Suprapubic skin (tissue), 4 donors: ENCODE data around the gene THAP3. TPM values are rescaled to one million over a fixed set of nuclear protein-coding genes. Genes with fewer than 3 reads are reported as not detected.

Experiments used
- DNase-seq, 2 donors: peaks; one replicate each; pipeline ENCODE4 v3.0.0-alpha.2; 2019; ENCODE audit warnings: low spot score in 2 of 2
- H3K27ac ChIP-seq: fragments of 200-600 bp; sonication (generic); one replicate; pipeline ENCODE4 v1.5.1; 2019
- H3K27me3 ChIP-seq: fragments of 200-600 bp; sonication (generic); one replicate; pipeline ENCODE4 v1.5.1; 2019
- H3K36me3 ChIP-seq: fragments of 200-600 bp; sonication (generic); one replicate; pipeline ENCODE4 v1.5.1; 2019
- H3K4me1 ChIP-seq: fragments of 200-600 bp; sonication (generic); one replicate; pipeline ENCODE4 v1.5.1; 2019
- H3K4me3 ChIP-seq: fragments of 200-600 bp; sonication (generic); one replicate; pipeline ENCODE4 v1.5.1; 2019; ENCODE audit warnings: mild to moderate bottlenecking
- H3K9me3 ChIP-seq: fragments of 200-600 bp; sonication (generic); one replicate; pipeline ENCODE4 v1.5.1; 2019
- EP300 ChIP-seq: sonication (generic); formaldehyde crosslinking; IDR thresholded peaks from one replicate; pipeline ENCODE4 v1.6.1; 2017; ENCODE audit warnings: antibody characterized with exemption
- POLR2A ChIP-seq, 2 donors: fragments of 450-650 bp; IDR thresholded peaks; one replicate each; pipeline ENCODE4 v1.6.1; 2017; ENCODE audit warnings: antibody characterized with exemption in 2 of 2, mild to moderate bottlenecking in 2 of 2, moderate library complexity in 2 of 2
- POLR2AphosphoS5 ChIP-seq, 3 donors: sonication (generic); formaldehyde crosslinking; IDR thresholded peaks; one replicate each; pipeline ENCODE4 v1.6.1; 2017; ENCODE audit warnings: antibody characterized with exemption in 3 of 3
- WGBS: methylation state at CpG from one replicate; pipeline ENCODE4 v1.1.5; 2018; 5-methylcytosine and 5-hydroxymethylcytosine counted together
- total RNA-seq, 4 donors: library from RNA; depleted of rRNA; stranded (reverse); fragments of >200 nt; gene quantifications; one replicate each; pipeline ENCODE4 v1.1.0, GENCODE V29; 2016
- TF ChIP-seq, protein P1 (sequence below), 2 donors: fragments of 200-600 bp in 1 of 2; fragments of 450-650 bp in 1 of 2; sonication (generic) in 1 of 2; IDR thresholded peaks; one replicate each; pipeline ENCODE4 v1.5.1; 2016 to 2019; ENCODE audit warnings: antibody characterized with exemption in 2 of 2, mild to moderate bottlenecking in 1 of 2, moderate library complexity in 1 of 2

Gene THAP3
- total RNA-seq, 4 donors from 2014 or later, result 13.2 to 31.8 (median 24.8) TPM

DNA sequence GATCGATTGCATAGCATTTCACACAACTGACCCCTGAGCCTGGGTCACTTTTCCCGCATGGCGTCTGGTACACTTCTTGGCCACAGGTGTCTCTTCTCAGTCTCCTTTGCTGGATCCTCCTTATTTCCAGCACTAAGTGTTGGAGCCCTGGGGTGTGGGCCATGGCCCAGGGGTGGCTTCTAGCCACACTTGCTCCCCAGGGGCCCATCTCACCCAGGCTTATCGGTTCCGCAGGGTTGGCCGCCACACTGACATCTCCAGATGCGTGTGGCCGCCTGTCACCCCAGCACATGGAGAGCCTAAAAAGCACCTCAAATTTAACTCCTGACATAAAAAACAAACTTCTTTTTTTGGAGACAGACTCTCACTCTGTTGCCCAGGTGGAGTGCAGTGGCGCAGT is 2.4 kb downstream of the THAP3 start:
- DNase-seq, result no peak
- H3K4me1 ChIP-seq, result peaks cover 22% of the 10 kb centered on the region
- no peaks in the 10 kb centered on the region for H3K27me3 ChIP-seq
- TF ChIP-seq POLR2AphosphoS5 (IDR thresholded peaks at IDR 0.05), result no peak
- no peak for TF ChIP-seq EP300
- no peak for TF ChIP-seq POLR2A (IDR thresholded peaks at IDR 0.05)
- TF ChIP-seq, protein P1, sequence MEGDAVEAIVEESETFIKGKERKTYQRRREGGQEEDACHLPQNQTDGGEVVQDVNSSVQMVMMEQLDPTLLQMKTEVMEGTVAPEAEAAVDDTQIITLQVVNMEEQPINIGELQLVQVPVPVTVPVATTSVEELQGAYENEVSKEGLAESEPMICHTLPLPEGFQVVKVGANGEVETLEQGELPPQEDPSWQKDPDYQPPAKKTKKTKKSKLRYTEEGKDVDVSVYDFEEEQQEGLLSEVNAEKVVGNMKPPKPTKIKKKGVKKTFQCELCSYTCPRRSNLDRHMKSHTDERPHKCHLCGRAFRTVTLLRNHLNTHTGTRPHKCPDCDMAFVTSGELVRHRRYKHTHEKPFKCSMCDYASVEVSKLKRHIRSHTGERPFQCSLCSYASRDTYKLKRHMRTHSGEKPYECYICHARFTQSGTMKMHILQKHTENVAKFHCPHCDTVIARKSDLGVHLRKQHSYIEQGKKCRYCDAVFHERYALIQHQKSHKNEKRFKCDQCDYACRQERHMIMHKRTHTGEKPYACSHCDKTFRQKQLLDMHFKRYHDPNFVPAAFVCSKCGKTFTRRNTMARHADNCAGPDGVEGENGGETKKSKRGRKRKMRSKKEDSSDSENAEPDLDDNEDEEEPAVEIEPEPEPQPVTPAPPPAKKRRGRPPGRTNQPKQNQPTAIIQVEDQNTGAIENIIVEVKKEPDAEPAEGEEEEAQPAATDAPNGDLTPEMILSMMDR (IDR thresholded peaks at IDR 0.05), result no peak
- H3K27ac ChIP-seq, result no peak overlapping the region
- no peak overlapping the region for H3K4me3 ChIP-seq
- WGBS, result 95% methylated on average over 9 of the region's 9 CpGs
- peaks cover 48% of the 10 kb centered on the region for H3K36me3 ChIP-seq
- H3K9me3 ChIP-seq, result no peaks in the 10 kb centered on the region

DNA sequence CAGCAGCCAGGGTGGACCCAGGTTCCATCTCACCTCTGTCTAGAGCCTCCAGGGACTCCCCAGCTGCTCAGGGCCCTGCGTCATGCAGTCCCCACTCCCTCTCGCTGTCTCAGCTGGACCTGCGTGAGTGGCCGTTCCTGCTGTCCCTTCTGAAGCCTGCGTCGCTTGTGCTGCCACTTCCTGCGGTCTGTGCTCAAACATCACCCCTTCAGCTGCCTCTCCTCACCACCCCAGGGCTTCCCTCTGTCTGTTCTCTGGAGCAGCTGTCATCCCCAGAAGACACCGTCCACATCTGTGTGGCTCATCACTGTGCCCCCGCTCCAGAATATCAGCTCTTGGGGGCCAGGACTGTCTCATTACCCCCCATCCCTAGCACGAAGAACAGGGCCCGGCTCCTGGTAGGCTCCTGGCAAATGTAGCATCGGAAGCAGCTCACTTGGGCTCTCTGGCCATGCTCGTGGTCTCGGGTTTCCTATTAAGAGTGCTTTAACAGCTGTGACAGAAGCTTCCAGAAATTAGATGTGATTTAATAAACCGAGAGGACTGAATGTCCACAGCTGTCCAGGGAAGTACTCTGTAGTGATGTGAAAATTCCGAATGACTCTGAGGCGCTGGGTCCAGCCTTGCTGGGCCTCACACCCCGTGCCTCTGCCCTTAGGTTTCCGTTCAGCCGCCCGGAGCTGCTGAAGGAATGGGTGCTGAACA is 3.3 kb downstream of the THAP3 start:
- Histone ChIP-seq H3K4me1 (peaks cover 22% of the 10 kb centered on the region), H3K27me3 (no peaks in the 10 kb centered on the region), H3K9me3 (no peaks in the 10 kb centered on the region), H3K27ac (no peak overlapping the region), H3K4me3 (no peak overlapping the region), H3K36me3 (peaks cover 55% of the 10 kb centered on the region)
- no peak for TF ChIP-seq POLR2A (IDR thresholded peaks at IDR 0.05)
- 93% methylated on average over 20 of the region's 21 CpGs for WGBS
- DNase-seq, result no peak

DNA sequence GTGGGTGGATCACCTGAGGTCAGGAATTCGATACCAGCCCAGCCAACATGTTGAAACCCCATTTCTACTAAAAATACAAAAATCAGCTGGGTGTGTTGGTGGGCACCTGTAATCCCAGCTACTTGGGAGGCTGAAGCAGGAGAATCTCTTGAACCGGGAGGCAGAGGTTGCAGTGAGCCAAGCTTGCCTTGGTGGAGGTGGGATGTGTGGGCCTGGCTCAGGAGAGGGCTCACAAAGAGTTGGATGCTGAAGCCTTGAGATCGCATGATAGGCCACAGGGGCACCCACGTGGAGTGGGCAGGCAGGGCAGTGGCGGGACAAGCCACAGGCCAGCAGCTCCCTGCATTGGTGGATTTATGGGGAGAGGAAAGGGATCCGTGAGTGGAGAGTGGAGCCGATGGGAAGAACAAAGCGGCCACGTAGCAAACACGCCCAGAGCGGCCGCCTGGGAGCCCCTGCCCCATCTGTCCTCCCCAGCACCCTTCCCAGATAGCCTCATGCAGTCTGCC is 4.4 kb downstream of the THAP3 start:
- no peak for DNase-seq
- Histone ChIP-seq H3K4me1 (peaks cover 17% of the 10 kb centered on the region), H3K9me3 (no peaks in the 10 kb centered on the region), H3K4me3 (no peak overlapping the region), H3K27me3 (no peaks in the 10 kb centered on the region), H3K27ac (no peak overlapping the region), H3K36me3 (peaks cover 65% of the 10 kb centered on the region)
- TF ChIP-seq POLR2A (IDR thresholded peaks at IDR 0.05) (no peak), POLR2AphosphoS5 (IDR thresholded peaks at IDR 0.05) (no peak), EP300 (no peak)
- TF ChIP-seq, protein P1 (IDR thresholded peaks at IDR 0.05), result no peak
- WGBS, result 86% methylated on average over 12 of the region's 12 CpGs

DNA sequence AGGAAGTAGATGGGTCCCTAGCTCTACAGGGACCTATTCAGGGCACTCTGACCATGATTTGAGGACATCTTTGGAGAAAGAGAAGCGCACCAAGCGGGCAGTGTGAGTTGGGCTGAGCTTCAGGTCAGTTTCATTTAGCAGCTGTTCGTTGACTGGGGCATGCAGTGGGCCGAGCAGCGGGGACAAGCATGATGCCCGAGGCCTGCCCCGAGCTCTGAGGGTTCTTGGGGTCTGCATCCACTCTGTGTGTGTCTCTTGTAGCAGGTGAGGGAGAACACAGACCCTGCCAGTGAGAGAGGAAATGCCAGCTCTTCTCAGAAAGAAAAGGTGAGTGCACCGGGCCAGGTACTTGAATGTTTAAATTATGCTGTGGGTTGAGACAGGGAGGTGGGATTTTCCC is 5.4 kb downstream of the THAP3 start:
- Histone ChIP-seq H3K4me1 (peaks cover 11% of the 10 kb centered on the region), H3K27me3 (no peaks in the 10 kb centered on the region), H3K27ac (no peak overlapping the region), H3K4me3 (no peak overlapping the region), H3K9me3 (no peaks in the 10 kb centered on the region), H3K36me3 (peaks cover 71% of the 10 kb centered on the region)
- 94% methylated on average over 8 of the region's 8 CpGs for WGBS
- no peak for DNase-seq
- TF ChIP-seq POLR2A (IDR thresholded peaks at IDR 0.05) (no peak), POLR2AphosphoS5 (IDR thresholded peaks at IDR 0.05) (no peak), EP300 (no peak)
- TF ChIP-seq, protein P1 (IDR thresholded peaks at IDR 0.05), result no peak

DNA sequence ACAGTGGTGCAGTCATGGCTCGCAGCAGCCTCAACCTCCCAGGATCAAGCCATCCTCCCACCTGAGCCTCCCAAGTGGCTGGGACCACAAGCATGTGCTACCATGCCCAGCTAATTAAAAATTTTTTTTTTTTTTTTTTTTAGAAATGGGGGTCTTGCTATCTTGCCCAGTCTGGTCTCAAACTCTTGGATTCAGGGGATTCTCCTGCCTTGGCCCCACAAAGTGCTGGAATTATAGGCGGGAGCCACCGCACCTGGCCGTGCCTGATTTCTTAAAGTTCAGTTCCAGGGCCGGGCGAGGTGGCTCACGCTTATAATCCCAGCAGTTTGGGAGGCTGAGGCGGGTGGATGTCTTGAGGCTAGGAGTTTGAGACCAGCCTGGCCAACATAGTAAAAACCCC is 6.4 kb downstream of the THAP3 start:
- Histone ChIP-seq H3K4me3 (no peak overlapping the region), H3K36me3 (peaks cover 81% of the 10 kb centered on the region), H3K4me1 (peaks cover 8% of the 10 kb centered on the region), H3K27me3 (no peaks in the 10 kb centered on the region), H3K27ac (no peak overlapping the region), H3K9me3 (no peaks in the 10 kb centered on the region)
- 95% methylated on average over 8 of the region's 8 CpGs for WGBS
- TF ChIP-seq POLR2AphosphoS5 (IDR thresholded peaks at IDR 0.05) (no peak), EP300 (no peak), POLR2A (IDR thresholded peaks at IDR 0.05) (no peak)
- TF ChIP-seq, protein P1 (IDR thresholded peaks at IDR 0.05), result no peak
- no peak for DNase-seq
